IPS-15b (cell line): Measurements from ENCODE around the gene MICU1.

ENCODE experiments used
- H3K27me3 ChIP-seq: one replicate; pipeline ENCODE4 v1.6.1; 2013; ENCODE audit warnings: low read length; ENCODE audit not compliant: control insufficient read depth, insufficient read depth
- H3K36me3 ChIP-seq: one replicate; pipeline ENCODE4 v1.6.1; 2013; ENCODE audit warnings: low read length; ENCODE audit not compliant: control insufficient read depth, insufficient read depth
- H3K4me1 ChIP-seq: one replicate; pipeline ENCODE4 v1.6.1; 2013; ENCODE audit warnings: mild to moderate bottlenecking, low read length; ENCODE audit not compliant: control insufficient read depth, insufficient read depth
- H3K4me3 ChIP-seq: one replicate; pipeline ENCODE4 v1.5.1; 2013; ENCODE audit warnings: low read depth, low read length
- H3K9ac ChIP-seq: one replicate; pipeline ENCODE4 v1.6.1; 2013; ENCODE audit warnings: low read depth, mild to moderate bottlenecking, low read length
- H3K9me3 ChIP-seq: one replicate; pipeline ENCODE4 v1.6.1; 2013; ENCODE audit warnings: mild to moderate bottlenecking, low read length; ENCODE audit not compliant: control insufficient read depth, insufficient read depth

MICU1 gene

DNA sequence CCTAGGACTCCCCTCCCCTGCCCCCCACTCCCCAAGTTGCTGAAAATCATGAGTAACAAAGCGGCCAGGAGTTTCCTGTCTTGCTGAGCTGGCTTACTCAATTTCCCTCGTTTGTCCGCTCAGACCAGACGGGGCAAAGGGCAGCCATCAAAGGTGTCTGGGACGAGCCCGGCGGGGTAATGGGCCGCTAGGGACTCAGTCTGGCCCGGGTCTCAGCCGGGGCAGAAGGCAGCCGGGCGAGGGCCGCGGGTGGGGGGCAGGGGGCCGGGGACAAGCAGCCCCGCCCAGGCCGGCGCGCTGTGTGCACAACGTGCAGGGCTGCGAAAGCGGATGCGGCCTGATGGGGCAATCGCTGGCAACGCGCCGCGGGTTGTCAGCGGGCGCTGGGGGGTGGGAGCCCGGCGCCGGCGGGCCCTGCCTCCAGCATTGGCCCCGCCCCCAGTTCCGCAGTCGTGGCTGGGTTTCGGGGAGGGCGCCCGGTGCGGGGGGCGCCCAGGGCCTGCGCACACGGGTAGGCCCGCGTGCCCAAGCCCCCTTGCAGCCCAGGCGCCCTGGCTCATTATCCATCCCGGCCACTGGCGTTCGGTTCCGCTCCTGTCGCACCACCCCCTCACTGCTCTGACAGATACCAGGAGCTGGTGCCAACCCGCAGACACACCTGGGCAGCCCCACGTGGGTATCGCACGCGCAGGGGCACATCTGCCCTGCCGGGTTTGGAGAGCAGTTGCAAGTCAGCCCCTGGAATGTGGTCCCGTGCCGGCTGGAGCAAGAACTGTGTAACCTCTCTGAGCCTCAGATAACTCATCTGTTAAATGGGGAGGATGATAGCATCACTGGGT is 306.2 kb downstream of the MICU1 start:
- Histone ChIP-seq H3K4me1 (peaks cover 13% of the 10 kb centered on the region), H3K27me3 (no peaks in the 10 kb centered on the region), H3K36me3 (no peaks in the 10 kb centered on the region), H3K9ac (no peak overlapping the region), H3K9me3 (no peaks in the 10 kb centered on the region), H3K4me3 (peak overlapping the region; percentile 35)

DNA sequence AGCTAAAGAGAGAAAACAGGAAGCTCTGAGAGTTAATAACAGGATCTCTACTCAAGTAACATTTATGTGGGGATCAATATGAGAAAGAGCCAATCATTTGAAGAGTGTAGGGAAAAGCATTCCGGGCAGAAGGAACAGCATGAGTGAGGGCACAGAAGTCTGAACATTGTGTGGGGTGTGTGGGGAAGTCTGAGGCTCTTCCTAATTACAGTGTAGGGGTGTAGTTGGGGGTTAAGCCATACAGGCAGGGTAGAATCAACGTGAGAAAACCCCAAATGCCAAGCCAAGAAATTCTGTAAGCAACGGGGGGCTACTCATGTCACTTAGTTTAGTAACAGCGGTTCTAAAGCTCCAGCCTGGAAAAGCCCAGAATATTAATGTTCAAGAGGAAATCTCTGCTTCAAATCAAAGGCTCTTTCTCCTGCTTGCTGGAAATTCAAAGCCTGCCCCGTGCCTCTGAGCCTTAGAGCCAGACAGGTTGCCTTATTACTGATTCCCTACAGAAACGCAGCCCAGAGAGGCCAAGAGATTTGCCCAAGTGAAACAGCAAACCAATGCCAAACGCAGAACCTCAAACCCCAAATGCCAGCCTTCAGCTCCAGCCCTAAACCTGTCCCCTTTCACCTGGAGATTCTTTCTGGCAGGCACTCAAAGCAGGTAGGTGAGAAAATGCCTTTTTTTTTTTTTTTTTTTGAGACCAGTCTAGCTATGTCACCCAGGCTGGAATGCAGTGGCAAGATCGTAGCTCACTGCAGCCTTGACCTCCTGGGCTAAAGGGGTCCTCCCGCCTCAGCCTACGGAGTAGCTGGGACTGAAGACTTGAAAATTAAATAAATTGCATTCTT is 307.2 kb downstream of the MICU1 start:
- Histone ChIP-seq H3K4me1 (peaks cover 13% of the 10 kb centered on the region), H3K36me3 (no peaks in the 10 kb centered on the region), H3K27me3 (no peaks in the 10 kb centered on the region), H3K4me3 (no peak overlapping the region), H3K9ac (no peak overlapping the region), H3K9me3 (no peaks in the 10 kb centered on the region)
